ENCODE measurements around the gene RCBTB2. TPM values are rescaled to one million over a fixed set of nuclear protein-coding genes. Genes with fewer than 3 reads are reported as not detected.

Gene RCBTB2
- total and polyA plus RNA-seq, 7 donors, result 4.2 to 21.9 (median 9.9) TPM

- H3K27ac ChIP-seq, result peak overlapping the region in 1 of 4 donors; percentile 23
- H3K4me1 ChIP-seq, result peaks cover 0 to 26% (median 10%) of the 10 kb centered on the region in 4 donors
- H3K4me3 ChIP-seq, result no peak overlapping the region
- no peak for TF ChIP-seq POLR2A (IDR thresholded peaks at IDR 0.05)
- TF ChIP-seq, protein P1, sequence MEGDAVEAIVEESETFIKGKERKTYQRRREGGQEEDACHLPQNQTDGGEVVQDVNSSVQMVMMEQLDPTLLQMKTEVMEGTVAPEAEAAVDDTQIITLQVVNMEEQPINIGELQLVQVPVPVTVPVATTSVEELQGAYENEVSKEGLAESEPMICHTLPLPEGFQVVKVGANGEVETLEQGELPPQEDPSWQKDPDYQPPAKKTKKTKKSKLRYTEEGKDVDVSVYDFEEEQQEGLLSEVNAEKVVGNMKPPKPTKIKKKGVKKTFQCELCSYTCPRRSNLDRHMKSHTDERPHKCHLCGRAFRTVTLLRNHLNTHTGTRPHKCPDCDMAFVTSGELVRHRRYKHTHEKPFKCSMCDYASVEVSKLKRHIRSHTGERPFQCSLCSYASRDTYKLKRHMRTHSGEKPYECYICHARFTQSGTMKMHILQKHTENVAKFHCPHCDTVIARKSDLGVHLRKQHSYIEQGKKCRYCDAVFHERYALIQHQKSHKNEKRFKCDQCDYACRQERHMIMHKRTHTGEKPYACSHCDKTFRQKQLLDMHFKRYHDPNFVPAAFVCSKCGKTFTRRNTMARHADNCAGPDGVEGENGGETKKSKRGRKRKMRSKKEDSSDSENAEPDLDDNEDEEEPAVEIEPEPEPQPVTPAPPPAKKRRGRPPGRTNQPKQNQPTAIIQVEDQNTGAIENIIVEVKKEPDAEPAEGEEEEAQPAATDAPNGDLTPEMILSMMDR (IDR thresholded peaks at IDR 0.05), result no peak
- no peak for TF ChIP-seq EP300 (IDR thresholded peaks at IDR 0.05)
- TF ChIP-seq POLR2AphosphoS5 (IDR thresholded peaks at IDR 0.05), result no peak
- DNase-seq, result no peak
- intact Hi-C loops (cut with DNase I), result loop anchor here (5.0 kb wide), 1 partner anchor 342 kb away; the partner anchor contains the start of gene ITM2B
- no peaks in the 10 kb centered on the region for H3K27me3 ChIP-seq
- H3K9me3 ChIP-seq, result no peaks in the 10 kb centered on the region
- 81 to 93% methylated on average over 5 of the region's 5 CpGs for WGBS, 2 donors
- H3K36me3 ChIP-seq, result no peaks in the 10 kb centered on the region
Observed at GRCh38 chr13:48574041-48574796, 41.3 kb upstream of the RCBTB2 start.

GRCh38 chr13:48573213-48574007 is 40.5 kb upstream of the RCBTB2 start:
- no peaks in the 10 kb centered on the region for H3K9me3 ChIP-seq
- peak overlapping the region in 3 of 4 donors; percentile 14 to 75 (median 35) for H3K27ac ChIP-seq
- WGBS, 2 donors, result 78 to 86% methylated on average over 7 of the region's 7 CpGs
- TF ChIP-seq, protein P1 (IDR thresholded peaks at IDR 0.05), result no peak
- TF ChIP-seq POLR2A (IDR thresholded peaks at IDR 0.05), result no peak
- TF ChIP-seq EP300 (IDR thresholded peaks at IDR 0.05), result no peak
- TF ChIP-seq POLR2AphosphoS5 (IDR thresholded peaks at IDR 0.05), result no peak
- H3K4me1 ChIP-seq, result peaks cover 0 to 28% (median 12%) of the 10 kb centered on the region in 4 donors
- H3K36me3 ChIP-seq, result no peaks in the 10 kb centered on the region
- intact Hi-C loops (cut with DNase I), result loop anchor here (5.0 kb wide), 1 partner anchor 341 kb away; the partner anchor contains the start of gene ITM2B
- DNase-seq, result no peak
- H3K27me3 ChIP-seq, result no peaks in the 10 kb centered on the region
- H3K4me3 ChIP-seq, result no peak overlapping the region

DNA sequence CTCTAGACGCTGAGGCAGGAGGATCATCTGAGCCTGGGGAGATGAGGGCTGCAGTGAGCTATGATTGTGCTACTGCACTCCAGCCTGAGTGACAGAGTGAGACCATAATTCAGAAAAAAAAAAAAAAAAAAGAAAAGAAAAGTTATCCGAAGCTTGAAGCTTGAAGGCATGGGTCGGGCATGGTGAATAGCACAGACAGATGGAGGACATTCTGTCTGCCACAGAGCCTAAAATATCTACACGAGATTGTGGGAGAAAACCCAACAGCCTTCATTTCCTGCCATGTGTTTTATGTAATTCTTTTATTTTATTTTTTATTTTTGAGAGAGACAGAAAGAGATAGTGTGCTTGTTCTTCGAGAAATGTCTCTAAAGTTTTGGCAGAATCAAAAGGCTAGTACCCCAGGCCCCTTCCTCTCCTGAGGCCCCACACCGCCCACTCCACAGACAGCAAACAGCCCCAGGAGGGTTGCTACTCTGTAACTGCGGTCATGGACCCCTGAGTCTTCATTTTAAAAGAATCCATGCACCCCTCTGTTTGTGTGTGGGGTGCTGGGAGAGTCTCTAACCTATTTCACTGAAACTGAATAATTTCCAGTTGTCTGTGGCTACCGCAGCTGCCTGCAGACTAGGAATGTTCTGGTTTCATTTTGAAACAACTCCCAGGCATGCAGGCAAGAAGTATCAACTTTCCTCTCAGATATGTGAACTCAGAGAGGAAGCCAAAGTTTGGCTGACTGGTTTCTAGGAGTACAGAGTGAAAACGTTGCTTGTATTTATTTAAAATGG is 38.4 kb upstream of the RCBTB2 start:
- Histone ChIP-seq H3K27ac (peak overlapping the region; percentile 65 to 83 (median 78)), H3K36me3 (no peaks in the 10 kb centered on the region), H3K9me3 (no peaks in the 10 kb centered on the region), H3K4me1 (peaks cover 0 to 44% (median 24%) of the 10 kb centered on the region in 4 donors), H3K4me3 (peak overlapping the region in 2 of 4 donors; percentile 33), H3K27me3 (no peaks in the 10 kb centered on the region)
- no peak for TF ChIP-seq EP300 (IDR thresholded peaks at IDR 0.05)
- peak in 2 of 4 donors; percentile 7 to 37 for TF ChIP-seq POLR2AphosphoS5 (IDR thresholded peaks at IDR 0.05)
- TF ChIP-seq, protein P1 (IDR thresholded peaks at IDR 0.05), result no peak
- DNase-seq, result no peak
- intact Hi-C loops (cut with DNase I), result loop anchor here (5.0 kb wide), 1 partner anchor 339 kb away; the partner anchor contains the start of gene ITM2B
- WGBS, 2 donors, result 38 to 70% methylated on average over 9 of the region's 9 CpGs

- no peaks in the 10 kb centered on the region for H3K36me3 ChIP-seq
- peaks cover 0 to 44% (median 24%) of the 10 kb centered on the region in 4 donors for H3K4me1 ChIP-seq
- intact Hi-C loops (cut with DNase I), result loop anchor here (5.0 kb wide), 1 partner anchor 338 kb away; the partner anchor contains the start of gene ITM2B
- no peak overlapping the region for H3K4me3 ChIP-seq
- H3K9me3 ChIP-seq, result no peaks in the 10 kb centered on the region
- peak; percentile 70 for DNase-seq
- 85 to 86% methylated on average over 8 of the region's 8 CpGs for WGBS, 2 donors
- TF ChIP-seq, protein P1 (IDR thresholded peaks at IDR 0.05), result no peak
- peak overlapping the region; percentile 65 to 83 (median 78) for H3K27ac ChIP-seq
- H3K27me3 ChIP-seq, result no peaks in the 10 kb centered on the region
Observed at GRCh38 chr13:48570216-48570828, 37.4 kb upstream of the RCBTB2 start.
